IMR-90 (cell line): ENCODE data around the gene PPFIA1. TPM values are rescaled to one million over a fixed set of nuclear protein-coding genes. Genes with fewer than 3 reads are reported as not detected.

Experiments
- ATAC-seq: fragments of 200-7000 bp; cut with Tn5 transposase; 2 replicates; pipeline ENCODE4 v1.9.1; 2020; ENCODE audit warnings: low read depth, mild to moderate bottlenecking, moderate library complexity
- BruUV-seq: library from RNA; stranded (reverse); fragments of 400-500 nt; replicated peaks from 2 replicates; lab custom pipeline; 2021; lab: Mats Ljungman, UMichigan
- CTCF ChIA-PET: fragments of 300-600 bp; formaldehyde crosslinking; extraction: SDS; loops from one replicate; lab custom pipeline; 2021; ENCODE audit warnings: antibody characterized with exemption; lab: Yijun Ruan, JAX
- POLR2A ChIA-PET: fragments of 300-600 bp; sonication (Branson Sonifier 250); formaldehyde crosslinking; loops from one replicate; lab custom pipeline; 2022; ENCODE audit warnings: antibody characterized with exemption; ENCODE audit not compliant: unreplicated experiment; lab: Charles Lee
- DNase-seq: peaks from one replicate; pipeline ENCODE4 v3.0.0; 2013
- H2AFZ ChIP-seq: replicated peaks from 2 replicates; pipeline ENCODE3; 2013; ENCODE audit warnings: low read length, mild to moderate bottlenecking; ENCODE audit not compliant: poor library complexity
- H2AK5ac ChIP-seq: 2 replicates; pipeline ENCODE4 v1.6.1; 2013; ENCODE audit warnings: low read depth, low read length, inconsistent platforms
- H2AK9ac ChIP-seq: replicated peaks from 2 replicates; pipeline ENCODE3; 2013; ENCODE audit warnings: mild to moderate bottlenecking, low read depth, low read length, moderate library complexity; ENCODE audit not compliant: poor library complexity
- H2BK120ac ChIP-seq: 2 replicates; pipeline ENCODE4 v1.6.1; 2013; ENCODE audit warnings: low read depth, low read length, inconsistent platforms
- H2BK15ac ChIP-seq: 3 replicates; pipeline ENCODE4 v1.6.1; 2013; ENCODE audit warnings: low read depth, low read length, inconsistent platforms
- H2BK20ac ChIP-seq: 2 replicates; pipeline ENCODE4 v1.6.1; 2013; ENCODE audit warnings: low read depth, mild to moderate bottlenecking, inconsistent platforms, low read length, moderate library complexity
- H2BK5ac ChIP-seq: 2 replicates; pipeline ENCODE4 v1.6.1; 2013; ENCODE audit warnings: mild to moderate bottlenecking, low read depth, low read length, inconsistent platforms; ENCODE audit not compliant: poor library complexity, severe bottlenecking
- H3K14ac ChIP-seq: replicated peaks from 2 replicates; pipeline ENCODE4 v1.6.1; 2013; ENCODE audit warnings: low read depth, low read length, inconsistent platforms
- H3K18ac ChIP-seq: 2 replicates; pipeline ENCODE4 v1.6.1; 2013; ENCODE audit warnings: low read depth, low read length, control low read depth
- H3K23ac ChIP-seq: 2 replicates; pipeline ENCODE4 v1.6.1; 2013; ENCODE audit warnings: low read depth, low read length, inconsistent platforms
- H3K27ac ChIP-seq: 2 replicates; pipeline ENCODE4 v1.5.1; 2013; ENCODE audit warnings: mild to moderate bottlenecking, control low read depth, low read length; ENCODE audit not compliant: insufficient read depth
- H3K27me3 ChIP-seq: 2 replicates; pipeline ENCODE4 v1.6.1; 2013; ENCODE audit warnings: low read length; ENCODE audit not compliant: control insufficient read depth, insufficient read depth
- H3K36me3 ChIP-seq: 2 replicates; pipeline ENCODE4 v1.6.1; 2013; ENCODE audit warnings: low read length, mixed read lengths; ENCODE audit not compliant: control insufficient read depth, insufficient read depth
- H3K4ac ChIP-seq: 2 replicates; pipeline ENCODE4 v1.6.1; 2013; ENCODE audit warnings: low read depth, low read length, inconsistent platforms
- H3K4me1 ChIP-seq: 2 replicates; pipeline ENCODE4 v1.6.1; 2013; ENCODE audit warnings: low read length, mixed read lengths; ENCODE audit not compliant: control insufficient read depth, insufficient read depth
- H3K4me2 ChIP-seq: 2 replicates; pipeline ENCODE4 v1.6.1; 2013; ENCODE audit warnings: low read depth, mild to moderate bottlenecking, control low read depth, low read length, moderate library complexity
- H3K4me3 ChIP-seq: 2 replicates; pipeline ENCODE4 v1.5.1; 2013; ENCODE audit warnings: low read depth, mild to moderate bottlenecking, control low read depth, low read length, moderate library complexity; ENCODE audit not compliant: insufficient read depth
- H3K56ac ChIP-seq: 2 replicates; pipeline ENCODE4 v1.6.1; 2013; ENCODE audit warnings: low read length, inconsistent platforms; ENCODE audit not compliant: insufficient read depth; ENCODE audit errors: extremely low read depth
- H3K79me1 ChIP-seq, 2 experiments: 2 replicates each; pipeline ENCODE4 v1.6.1; 2013; ENCODE audit warnings: low read length in 2 of 2, inconsistent platforms in 1 of 2, low read depth in 1 of 2
- H3K9ac ChIP-seq: 2 replicates; pipeline ENCODE4 v1.6.1; 2013; ENCODE audit warnings: low read depth, low read length, control low read depth
- H3K9me1 ChIP-seq: 2 replicates; pipeline ENCODE4 v1.6.1; 2013; ENCODE audit warnings: low read length, inconsistent platforms; ENCODE audit not compliant: insufficient read depth
- H3K9me3 ChIP-seq: 2 replicates; pipeline ENCODE4 v1.6.1; 2013; ENCODE audit warnings: low read length; ENCODE audit not compliant: control insufficient read depth, insufficient read depth
- H4K20me1 ChIP-seq: 2 replicates; pipeline ENCODE4 v1.6.1; 2013; ENCODE audit warnings: low read length, inconsistent platforms; ENCODE audit not compliant: insufficient read depth
- H4K5ac ChIP-seq: 2 replicates; pipeline ENCODE4 v1.6.1; 2013; ENCODE audit warnings: mild to moderate bottlenecking, low read depth, low read length, control low read depth
- H4K8ac ChIP-seq, 2 experiments: 2 replicates each; pipeline ENCODE4 v1.6.1; 2013; ENCODE audit warnings: low read depth in 2 of 2, low read length in 2 of 2, control low read depth in 1 of 2, inconsistent platforms in 1 of 2
- H4K91ac ChIP-seq: 2 replicates; pipeline ENCODE4 v1.6.1; 2013; ENCODE audit warnings: low read depth, low read length, inconsistent platforms; ENCODE audit not compliant: insufficient read depth
- CEBPB ChIP-seq: IDR thresholded peaks from 2 replicates; pipeline ENCODE4 v1.6.1; 2012; ENCODE audit warnings: low read depth, low read length, improper control_type of control experiment
- CHD1 ChIP-seq: IDR thresholded peaks from 2 replicates; pipeline ENCODE4 v1.6.1; 2012; ENCODE audit warnings: low read depth, low read length, improper control_type of control experiment
- CTCF ChIP-seq: conservative IDR thresholded peaks from 2 replicates; pipeline ENCODE4 v1.5.1; 2012; ENCODE audit warnings: mild to moderate bottlenecking, low read depth, low read length, improper control_type of control experiment
- ELK1 ChIP-seq: fragments of 150-350 bp; IDR thresholded peaks from 2 replicates; pipeline ENCODE4 v1.6.1; 2016; ENCODE audit warnings: low read depth, mild to moderate bottlenecking, low read length, moderate library complexity, borderline replicate concordance
- FOS ChIP-seq: fragments of 150-350 bp; IDR thresholded peaks from 2 replicates; pipeline ENCODE4 v1.6.1; 2016; ENCODE audit warnings: low read depth, low read length
- MAFK ChIP-seq: IDR thresholded peaks from 2 replicates; pipeline ENCODE4 v1.6.1; 2012; ENCODE audit warnings: low read depth, low read length, improper control_type of control experiment
- MAZ ChIP-seq: IDR thresholded peaks from 2 replicates; pipeline ENCODE4 v1.6.1; 2012; ENCODE audit warnings: low read depth, mild to moderate bottlenecking, low read length, improper control_type of control experiment, moderate library complexity, borderline replicate concordance
- MXI1 ChIP-seq: IDR thresholded peaks from 2 replicates; pipeline ENCODE4 v1.6.1; 2012; ENCODE audit warnings: low read depth, mild to moderate bottlenecking, low read length, moderate library complexity, borderline replicate concordance
- NFE2L2 ChIP-seq: fragments of 150-350 bp; IDR thresholded peaks from 2 replicates; pipeline ENCODE4 v1.6.1; 2016; ENCODE audit warnings: low read depth, mild to moderate bottlenecking, low read length
- POLR2A ChIP-seq: IDR thresholded peaks from 2 replicates; pipeline ENCODE4 v1.6.1; 2012; ENCODE audit warnings: mild to moderate bottlenecking, low read depth, low read length
- RAD21 ChIP-seq: IDR thresholded peaks from 2 replicates; pipeline ENCODE4 v1.6.1; 2012; ENCODE audit warnings: low read length, improper control_type of control experiment
- RCOR1 ChIP-seq: IDR thresholded peaks from 2 replicates; pipeline ENCODE4 v1.6.1; 2012; ENCODE audit warnings: mild to moderate bottlenecking, low read length, improper control_type of control experiment; ENCODE audit not compliant: insufficient replicate concordance
- RFX5 ChIP-seq: IDR thresholded peaks from 2 replicates; pipeline ENCODE4 v1.8.0; 2012; ENCODE audit warnings: low read depth, mild to moderate bottlenecking, low read length, moderate library complexity
- USF2 ChIP-seq: fragments of 150-350 bp; IDR thresholded peaks from 2 replicates; pipeline ENCODE4 v1.6.1; 2017; ENCODE audit warnings: mild to moderate bottlenecking, antibody characterized with exemption, low read length, low read depth
- WGBS, 2 experiments: methylation state at CpG; one replicate each; pipeline versions ENCODE4 v1.1.5 to v1.1.7; 2013; ENCODE audit warnings: missing lambda C conversion rate in 2 of 2; ENCODE audit not compliant: insufficient read length in 1 of 2; ENCODE audit errors: extremely low coverage in 2 of 2; 5-methylcytosine and 5-hydroxymethylcytosine counted together
- dilution Hi-C: fragments of 300-500 bp; cut with HindIII; formaldehyde crosslinking; loops from one replicate; pipeline ENCODE4 v1.14.3; 2018; ENCODE audit warnings: low sequenced_read_pairs; ENCODE audit not compliant: unreplicated experiment
- in situ Hi-C: fragments of 300-500 bp; cut with MboI; formaldehyde crosslinking; loops from 3 replicates; pipeline ENCODE4 v1.14.3; 2019; ENCODE audit warnings: low sequenced_read_pairs, inconsistent platforms, mixed read lengths
- intact Hi-C: fragments of 100-400 bp; cut with micrococcal nuclease; formaldehyde crosslinking; loops from 2 replicates; pipeline ENCODE4 v1.10.0; 2022
- polyA plus RNA-seq, 3 experiments: library from polyadenylated mRNA; depleted of rRNA; stranded (reverse); fragments of >200 nt; gene quantifications; 2 replicates each; pipeline ENCODE4 v1.2.3, GENCODE V29; 2012; ENCODE audit warnings: low replicate concordance in 1 of 3
- total RNA-seq: library from RNA; depleted of rRNA; stranded (reverse); fragments of >200 nt; gene quantifications from 2 replicates; pipeline ENCODE4 v1.2.3, GENCODE V29; 2012

PPFIA1 gene
- total and polyA plus RNA-seq, 2 of the 4 experiments (the other 2 are of a cell fraction): 25.6 to 37.2 TPM

- Histone ChIP-seq H2BK5ac (no peak overlapping the region), H3K27me3 (peaks cover 27% of the 10 kb centered on the region), H3K9me1 (no peaks in the 10 kb centered on the region), H3K9ac (no peak overlapping the region), H3K23ac (no peak overlapping the region), H2AK9ac (no peak overlapping the region), H2BK120ac (no peak overlapping the region), H3K4me3 (no peak overlapping the region), H3K4me2 (no peak overlapping the region), H3K18ac (no peak overlapping the region), H3K4ac (no peak overlapping the region), H3K79me1 (no peaks in the 10 kb centered on the region), H4K5ac (no peak overlapping the region), H3K9me3 (peaks cover 3% of the 10 kb centered on the region; the same call in 1 of the 2 replicates), H3K36me3 (no peaks in the 10 kb centered on the region), H4K8ac (no peak overlapping the region), H3K4me1 (0 out of 2 replicates have a peak, but pooled peaks cover 2% of the 10 kb centered on the region), H2AK5ac (no peak overlapping the region), H4K91ac (no peak overlapping the region), H4K20me1 (no peaks in the 10 kb centered on the region), H2AFZ (no peak overlapping the region), H3K27ac (no peak overlapping the region), H3K14ac (no peak overlapping the region), H2BK15ac (no peak overlapping the region), H2BK20ac (no peak overlapping the region), H3K56ac (no peak overlapping the region)
- DNase-seq (no peak), ATAC-seq (no peak; the same call in 1 of the 2 replicates)
- CTCF ChIA-PET: no interaction called here
- WGBS, 2 experiments: 71% methylated on average over 5 of the region's 8 CpGs; no CpG with 5 or more reads in 1 of the 2 experiments
- POLR2A ChIA-PET: no interaction called here
- dilution Hi-C loops (no loop called here), in situ Hi-C loops (no loop called here), intact Hi-C loops (no loop called here)
- TF ChIP-seq CHD1: no peak
- no peak for TF ChIP-seq CTCF
- TF ChIP-seq USF2: no peak
- TF ChIP-seq MXI1: no peak
- TF ChIP-seq POLR2A: no peak
- no peak for TF ChIP-seq RCOR1
- no peak for TF ChIP-seq MAFK
- TF ChIP-seq RAD21: no peak
- TF ChIP-seq RFX5: no peak
- no peak for TF ChIP-seq MAZ
- TF ChIP-seq ELK1: no peak
- no peak for TF ChIP-seq NFE2L2
- no peak for TF ChIP-seq CEBPB
- no peak for TF ChIP-seq FOS
- no TSS peak for BruUV-seq
These were observed 44.8 kb upstream of the PPFIA1 start for GRCh38 chr11:70225681-70226177.
